Body of pancreas (tissue), 4 donors: ENCODE data around the gene SCARF2. TPM values are rescaled to one million over a fixed set of nuclear protein-coding genes. Genes with fewer than 3 reads are reported as not detected.
"Not testable (repeated sequence)": the region's sequence is repeated elsewhere in the genome, so short reads cannot be mapped to it uniquely, and the experiment has no call there.

Experiments used
- ATAC-seq: fragments of 150-250 bp; one replicate; pipeline ENCODE4 v1.9.1; 2016
- DNase-seq, 4 donors: peaks; one replicate each; pipeline ENCODE4 v3.0.0-alpha.2; 2019
- H3K27ac ChIP-seq, 4 donors: fragments of 200-600 bp; sonication (generic); 1 replicate in 3 of 4; 2 replicates in 1 of 4; pipeline versions ENCODE4 v1.5.1 to v1.6.1; 2016 to 2019; ENCODE audit warnings: mild to moderate bottlenecking in 1 of 4, mixed read lengths in 1 of 4, moderate library complexity in 1 of 4
- H3K27me3 ChIP-seq, 2 donors: fragments of 200-600 bp; sonication (generic); one replicate each; pipeline ENCODE4 v1.6.0; 2016; ENCODE audit warnings: mild to moderate bottlenecking in 1 of 2
- H3K36me3 ChIP-seq, 2 donors: fragments of 200-600 bp; sonication (generic); replicated peaks in 1 of 2; 2 replicates each; pipeline ENCODE4 v1.5.1; 2016; ENCODE audit warnings: low read depth in 2 of 2; ENCODE audit not compliant: insufficient read depth in 1 of 2
- H3K4me1 ChIP-seq: fragments of 200-600 bp; sonication (generic); one replicate; pipeline ENCODE4 v1.6.0; 2016
- H3K4me3 ChIP-seq, 2 donors: fragments of 200-600 bp; sonication (generic); 1 replicate in 1 of 2; 2 replicates in 1 of 2; pipeline ENCODE4 v1.5.1; 2016 to 2019
- H3K9me3 ChIP-seq, 3 donors: fragments of 200-600 bp; sonication (generic); 1 replicate in 2 of 3; 2 replicates in 1 of 3; pipeline ENCODE4 v1.5.1; 2016
- CTCF ChIP-seq, 7 experiments: fragments of 450-650 bp in 4 of 7; fragments of 200-600 bp in 3 of 7; sonication (generic) in 3 of 7; IDR thresholded peaks; one replicate each; pipeline ENCODE4 v1.5.1; 2016 to 2019; ENCODE audit warnings: antibody characterized with exemption in 7 of 7
- POLR2A ChIP-seq, 3 donors: fragments of 450-650 bp; IDR thresholded peaks; one replicate each; pipeline ENCODE4 v1.6.1; 2016; ENCODE audit warnings: antibody characterized with exemption in 3 of 3, mild to moderate bottlenecking in 2 of 3
- WGBS, 2 donors: methylation state at CpG; one replicate each; pipeline ENCODE4 v1.1.5; 2017; 5-methylcytosine and 5-hydroxymethylcytosine counted together
- intact Hi-C: fragments of 100-400 bp; cut with DNase I; formaldehyde crosslinking; loops from one replicate; pipeline ENCODE4 v1.15.1; 2023
- total RNA-seq, 2 donors: library from RNA; depleted of rRNA; stranded (reverse); fragments of >200 nt; gene quantifications; one replicate each; pipeline ENCODE4 v1.1.0, GENCODE V29; 2016

The SCARF2 gene
- total RNA-seq, 2 donors from 2014 or later = 9.9 to 13.5 TPM

GRCh38 chr22:20414450-20414849, 23.2 kb downstream of the SCARF2 start:
- Histone ChIP-seq H3K27me3 (no peaks in the 10 kb centered on the region), H3K27ac (no peak overlapping the region), H3K4me1 (peaks cover 8% of the 10 kb centered on the region), H3K4me3 (no peak overlapping the region), H3K9me3 (no peaks in the 10 kb centered on the region), H3K36me3 (no peaks in the 10 kb centered on the region)
- intact Hi-C loops = no loop called here
- TF ChIP-seq POLR2A (IDR thresholded peaks at IDR 0.05) (no peak), CTCF (IDR thresholded peaks at IDR 0.05) (no peak)
- DNase-seq (no peak), ATAC-seq (no peak)
- 59 to 64% methylated on average over 3 of the region's 3 CpGs for WGBS, 2 donors

GRCh38 chr22:20414059-20414440, 23.6 kb downstream of the SCARF2 start:
- Histone ChIP-seq H3K36me3 (no peaks in the 10 kb centered on the region), H3K9me3 (no peaks in the 10 kb centered on the region), H3K4me3 (no peak overlapping the region), H3K27ac (no peak overlapping the region), H3K4me1 (peaks cover 8% of the 10 kb centered on the region), H3K27me3 (no peaks in the 10 kb centered on the region)
- no peak for ATAC-seq
- no peak for DNase-seq
- intact Hi-C loops = no loop called here
- WGBS, 2 donors = 82 to 88% methylated on average over 5 of the region's 5 CpGs
- TF ChIP-seq CTCF (IDR thresholded peaks at IDR 0.05) = no peak
- no peak for TF ChIP-seq POLR2A (IDR thresholded peaks at IDR 0.05)

- intact Hi-C loops = no loop called here
- Histone ChIP-seq H3K9me3 (no peaks in the 10 kb centered on the region), H3K36me3 (no peaks in the 10 kb centered on the region), H3K27me3 (no peaks in the 10 kb centered on the region), H3K4me1 (peaks cover 6% of the 10 kb centered on the region), H3K4me3 (no peak overlapping the region), H3K27ac (no peak overlapping the region)
- ATAC-seq (no peak), DNase-seq (no peak)
- TF ChIP-seq POLR2A (IDR thresholded peaks at IDR 0.05) = no peak
- no peak for TF ChIP-seq CTCF (IDR thresholded peaks at IDR 0.05)
- 88 to 89% methylated on average over 9 of the region's 9 CpGs for WGBS, 2 donors
Measured at GRCh38 chr22:20413217-20414058, 24.2 kb downstream of the SCARF2 start.

GRCh38 chr22:20412474-20413216, 25.0 kb downstream of the SCARF2 start:
- DNase-seq (no peak), ATAC-seq (no peak)
- H3K4me3 ChIP-seq = no peak overlapping the region
- intact Hi-C loops = no loop called here
- no peaks in the 10 kb centered on the region for H3K4me1 ChIP-seq
- 58 to 60% methylated on average over 9 to 10 of the region's 10 CpGs for WGBS, 2 donors
- H3K9me3 ChIP-seq = no peaks in the 10 kb centered on the region
- TF ChIP-seq POLR2A (IDR thresholded peaks at IDR 0.05) (no peak), CTCF (IDR thresholded peaks at IDR 0.05) (no peak)
- no peak overlapping the region for H3K27ac ChIP-seq
- no peaks in the 10 kb centered on the region for H3K27me3 ChIP-seq
- H3K36me3 ChIP-seq = no peaks in the 10 kb centered on the region

- intact Hi-C loops, H3K4me3 ChIP-seq, H3K4me1 ChIP-seq, H3K36me3 ChIP-seq, ATAC-seq, H3K27me3 ChIP-seq, H3K27ac ChIP-seq, H3K9me3 ChIP-seq, DNase-seq: not testable (repeated sequence)
- WGBS, 2 donors = 91 to 98% methylated on average over 3 of the region's 3 CpGs
Measured at GRCh38 chr22:20409385-20409784, 28.2 kb downstream of the SCARF2 start.
